HAP-1 (cell line): Measurements from ENCODE around the gene DCAF10.
"Not testable (repeated sequence)": the region's sequence is repeated elsewhere in the genome, so short reads cannot be mapped to it uniquely, and the experiment has no call there.

Source experiments
- DNase-seq, 2 experiments: peaks; one replicate each; pipeline ENCODE4 v3.0.0-alpha.2; 2016 to 2020; ENCODE audit warnings: low spot score in 2 of 2
- H3K27me3 ChIP-seq: fragments of 250-450 bp; sonication (Bioruptor Pico); 2 replicates; pipeline ENCODE4 v1.5.1; 2020; ENCODE audit warnings: low read depth, mild to moderate bottlenecking, moderate library complexity
- H3K36me3 ChIP-seq: fragments of 250-450 bp; sonication (Bioruptor Pico); replicated peaks from 2 replicates; pipeline ENCODE4 v1.5.1; 2020; ENCODE audit warnings: mild to moderate bottlenecking
- H3K4me1 ChIP-seq: fragments of 250-450 bp; sonication (Bioruptor Pico); 2 replicates; pipeline ENCODE4 v1.5.1; 2020; ENCODE audit warnings: mild to moderate bottlenecking
- H3K4me3 ChIP-seq: fragments of 250-450 bp; sonication (Bioruptor Pico); 2 replicates; pipeline ENCODE4 v1.5.1; 2020; ENCODE audit warnings: mild to moderate bottlenecking, moderate library complexity
- H3K9me3 ChIP-seq: fragments of 250-450 bp; sonication (Bioruptor Pico); 2 replicates; pipeline ENCODE4 v1.5.1; 2020; ENCODE audit warnings: mild to moderate bottlenecking, moderate library complexity
- in situ Hi-C: fragments of 300-500 bp; cut with MboI; formaldehyde crosslinking; loops from 3 replicates; pipeline ENCODE4 v1.14.3; 2020; ENCODE audit warnings: low sequenced_read_pairs, inconsistent platforms, mixed read lengths

DCAF10 gene

GRCh38 chr9:37806271-37806670, 5.7 kb downstream of the DCAF10 start:
- H3K4me3 ChIP-seq: no peak overlapping the region
- H3K36me3 ChIP-seq: peaks cover 3% of the 10 kb centered on the region; the same call in 1 of the 2 replicates
- peaks cover 7% of the 10 kb centered on the region for H3K4me1 ChIP-seq
- no peak for DNase-seq
- no peaks in the 10 kb centered on the region for H3K9me3 ChIP-seq
- no peaks in the 10 kb centered on the region for H3K27me3 ChIP-seq
- in situ Hi-C loops: no loop called here

- H3K36me3 ChIP-seq, H3K4me3 ChIP-seq, in situ Hi-C loops, H3K9me3 ChIP-seq, DNase-seq, H3K4me1 ChIP-seq, H3K27me3 ChIP-seq: not testable (repeated sequence)
Observed at GRCh38 chr9:37809676-37810075, 9.1 kb downstream of the DCAF10 start.

- no peaks in the 10 kb centered on the region for H3K4me1 ChIP-seq
- no peaks in the 10 kb centered on the region for H3K27me3 ChIP-seq
- H3K36me3 ChIP-seq: peaks cover 3% of the 10 kb centered on the region
- H3K4me3 ChIP-seq: no peak overlapping the region
- no peak for DNase-seq
- in situ Hi-C loops: no loop called here
- H3K9me3 ChIP-seq: no peaks in the 10 kb centered on the region
Observed at GRCh38 chr9:37811906-37812476, 11.4 kb downstream of the DCAF10 start.

GRCh38 chr9:37812773-37813379, 12.3 kb downstream of the DCAF10 start:
- in situ Hi-C loops: no loop called here
- H3K27me3 ChIP-seq: no peaks in the 10 kb centered on the region
- no peak overlapping the region for H3K4me3 ChIP-seq
- peaks cover 1% of the 10 kb centered on the region for H3K36me3 ChIP-seq
- H3K4me1 ChIP-seq: no peaks in the 10 kb centered on the region
- no peak for DNase-seq
- H3K9me3 ChIP-seq: no peaks in the 10 kb centered on the region

GRCh38 chr9:37818849-37819248, 18.3 kb downstream of the DCAF10 start:
- Histone ChIP-seq H3K4me3 (no peak overlapping the region), H3K4me1 (peaks cover 13% of the 10 kb centered on the region), H3K9me3 (no peaks in the 10 kb centered on the region), H3K27me3 (no peaks in the 10 kb centered on the region), H3K36me3 (peaks cover 6% of the 10 kb centered on the region; the same call in 1 of the 2 replicates)
- no peak for DNase-seq
- in situ Hi-C loops: no loop called here

- no peaks in the 10 kb centered on the region for H3K9me3 ChIP-seq
- in situ Hi-C loops: no loop called here
- peaks cover 13% of the 10 kb centered on the region for H3K4me1 ChIP-seq
- peaks cover 9% of the 10 kb centered on the region for H3K36me3 ChIP-seq
- H3K4me3 ChIP-seq: no peak overlapping the region
- H3K27me3 ChIP-seq: no peaks in the 10 kb centered on the region
- DNase-seq: no peak
Observed at GRCh38 chr9:37820142-37820541, 19.5 kb downstream of the DCAF10 start.

GRCh38 chr9:37825174-37825573, 24.6 kb downstream of the DCAF10 start:
- DNase-seq, H3K9me3 ChIP-seq, in situ Hi-C loops, H3K4me3 ChIP-seq, H3K4me1 ChIP-seq, H3K27me3 ChIP-seq: not testable (repeated sequence)
- H3K36me3 ChIP-seq: peaks cover 11% of the 10 kb centered on the region

DNA sequence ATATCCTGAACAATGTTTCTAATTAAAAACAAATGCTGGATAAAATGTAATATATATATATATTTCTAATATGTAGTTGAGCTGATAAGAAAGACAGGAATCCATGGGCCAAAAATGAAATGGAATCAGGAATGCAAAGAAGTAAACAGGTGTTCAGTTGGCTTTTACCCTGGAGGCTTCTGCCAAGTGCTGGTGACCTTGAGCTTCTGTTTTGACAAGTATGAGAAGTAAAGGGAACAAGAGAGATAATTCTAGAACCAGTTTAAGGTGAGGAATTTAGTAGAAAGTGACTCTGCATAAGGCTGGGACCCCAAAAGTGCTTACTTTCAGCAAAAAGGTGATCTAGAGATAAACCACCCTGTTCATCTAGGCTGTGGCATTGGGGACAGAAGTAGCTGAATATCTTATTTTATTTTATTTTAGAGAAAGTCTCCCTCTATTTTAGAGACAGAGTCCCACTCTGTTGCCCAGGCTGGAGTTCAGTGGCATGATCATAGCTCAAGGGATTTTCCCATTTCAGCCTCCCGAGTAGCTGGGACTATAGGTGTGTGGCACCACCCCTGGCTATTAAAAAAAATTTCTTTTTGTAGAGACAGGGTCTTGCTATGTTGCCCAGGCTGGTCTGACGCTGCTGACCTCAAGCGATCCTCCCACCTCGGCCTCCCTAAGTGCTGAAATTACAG, 27.0 kb downstream of the DCAF10 start:
- in situ Hi-C loops: no loop called here
- Histone ChIP-seq H3K27me3 (no peaks in the 10 kb centered on the region), H3K9me3 (no peaks in the 10 kb centered on the region), H3K36me3 (peaks cover 9% of the 10 kb centered on the region), H3K4me3 (no peak overlapping the region), H3K4me1 (no peaks in the 10 kb centered on the region)
- DNase-seq: no peak

GRCh38 chr9:37835821-37836220, 35.2 kb downstream of the DCAF10 start:
- DNase-seq: no peak

GRCh38 chr9:37836386-37836785, 35.8 kb downstream of the DCAF10 start:
- no peaks in the 10 kb centered on the region for H3K4me1 ChIP-seq
- H3K27me3 ChIP-seq: no peaks in the 10 kb centered on the region
- H3K9me3 ChIP-seq: no peaks in the 10 kb centered on the region
- in situ Hi-C loops: no loop called here
- H3K36me3 ChIP-seq: peaks cover 3% of the 10 kb centered on the region; the same call in 1 of the 2 replicates
- no peak overlapping the region for H3K4me3 ChIP-seq
- DNase-seq: no peak

More at GRCh38 chr9:37835821-37836220, 35.2 kb downstream of the DCAF10 start:
- Histone ChIP-seq H3K4me1 (no peaks in the 10 kb centered on the region), H3K36me3 (peaks cover 3% of the 10 kb centered on the region; the same call in 1 of the 2 replicates), H3K27me3 (no peaks in the 10 kb centered on the region), H3K4me3 (no peak overlapping the region), H3K9me3 (no peaks in the 10 kb centered on the region)
- in situ Hi-C loops: no loop called here

- DNase-seq: no peak
- in situ Hi-C loops: no loop called here
- Histone ChIP-seq H3K27me3 (no peaks in the 10 kb centered on the region), H3K4me1 (no peaks in the 10 kb centered on the region), H3K36me3 (peaks cover 3% of the 10 kb centered on the region; the same call in 1 of the 2 replicates), H3K4me3 (no peak overlapping the region), H3K9me3 (no peaks in the 10 kb centered on the region)
Observed at GRCh38 chr9:37839496-37840461, 39.2 kb downstream of the DCAF10 start.

GRCh38 chr9:37840560-37841194, 40.1 kb downstream of the DCAF10 start:
- no peaks in the 10 kb centered on the region for H3K4me1 ChIP-seq
- H3K9me3 ChIP-seq: no peaks in the 10 kb centered on the region
- H3K36me3 ChIP-seq: peaks cover 3% of the 10 kb centered on the region; the same call in 1 of the 2 replicates
- in situ Hi-C loops: no loop called here
- H3K27me3 ChIP-seq: no peaks in the 10 kb centered on the region
- DNase-seq: no peak
- no peak overlapping the region for H3K4me3 ChIP-seq

- in situ Hi-C loops: no loop called here
- H3K4me3 ChIP-seq: no peak overlapping the region
- no peaks in the 10 kb centered on the region for H3K9me3 ChIP-seq
- H3K27me3 ChIP-seq: no peaks in the 10 kb centered on the region
- H3K4me1 ChIP-seq: no peaks in the 10 kb centered on the region
- DNase-seq: no peak
- H3K36me3 ChIP-seq: no peaks in the 10 kb centered on the region
Observed at GRCh38 chr9:37852222-37852621, 51.6 kb downstream of the DCAF10 start.
